Dedifferentiated amniotic fluid mesenchymal stem cell (primary cell): ENCODE results near the gene NOS3.

Experiments used
- DNase-seq: peaks from one replicate; pipeline ENCODE4 v3.0.0-alpha.2; 2016; ENCODE audit errors: extremely low spot score

NOS3 gene

DNA sequence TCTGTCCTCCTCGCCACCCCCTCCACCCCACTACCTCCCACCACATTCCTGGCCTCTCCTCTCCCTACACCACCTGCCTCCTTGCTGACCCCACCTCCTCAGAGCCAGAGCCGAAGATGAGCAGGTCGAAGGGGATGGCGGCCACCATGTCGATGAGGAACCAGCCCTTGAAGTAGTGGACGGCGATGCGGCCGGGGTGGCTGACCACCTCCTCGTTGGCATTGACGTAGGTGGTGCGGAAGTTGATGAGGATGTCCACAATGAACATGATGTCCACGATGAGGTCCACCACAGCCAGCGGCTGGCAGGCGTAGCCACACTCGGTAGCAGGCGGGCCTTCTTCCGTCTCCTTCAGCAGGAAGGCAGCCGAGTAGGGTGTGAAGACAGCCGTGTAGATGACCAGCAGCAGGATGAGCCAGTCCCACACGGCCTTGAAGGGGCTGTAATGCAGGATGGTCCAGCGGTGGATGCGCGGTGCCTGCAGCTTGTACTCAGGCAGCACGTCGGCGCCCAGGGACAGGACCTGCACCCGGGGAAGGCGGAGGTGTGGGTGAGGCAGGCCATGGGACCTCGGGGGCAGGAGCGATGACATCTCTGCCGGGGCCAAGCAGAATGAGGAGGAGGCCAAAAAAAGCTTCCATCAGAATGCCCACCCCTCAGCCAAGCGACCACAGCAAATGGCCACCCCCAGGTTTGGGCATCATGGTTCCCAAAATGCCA, 38.3 kb upstream of the NOS3 start:
- DNase-seq = no peak

DNA sequence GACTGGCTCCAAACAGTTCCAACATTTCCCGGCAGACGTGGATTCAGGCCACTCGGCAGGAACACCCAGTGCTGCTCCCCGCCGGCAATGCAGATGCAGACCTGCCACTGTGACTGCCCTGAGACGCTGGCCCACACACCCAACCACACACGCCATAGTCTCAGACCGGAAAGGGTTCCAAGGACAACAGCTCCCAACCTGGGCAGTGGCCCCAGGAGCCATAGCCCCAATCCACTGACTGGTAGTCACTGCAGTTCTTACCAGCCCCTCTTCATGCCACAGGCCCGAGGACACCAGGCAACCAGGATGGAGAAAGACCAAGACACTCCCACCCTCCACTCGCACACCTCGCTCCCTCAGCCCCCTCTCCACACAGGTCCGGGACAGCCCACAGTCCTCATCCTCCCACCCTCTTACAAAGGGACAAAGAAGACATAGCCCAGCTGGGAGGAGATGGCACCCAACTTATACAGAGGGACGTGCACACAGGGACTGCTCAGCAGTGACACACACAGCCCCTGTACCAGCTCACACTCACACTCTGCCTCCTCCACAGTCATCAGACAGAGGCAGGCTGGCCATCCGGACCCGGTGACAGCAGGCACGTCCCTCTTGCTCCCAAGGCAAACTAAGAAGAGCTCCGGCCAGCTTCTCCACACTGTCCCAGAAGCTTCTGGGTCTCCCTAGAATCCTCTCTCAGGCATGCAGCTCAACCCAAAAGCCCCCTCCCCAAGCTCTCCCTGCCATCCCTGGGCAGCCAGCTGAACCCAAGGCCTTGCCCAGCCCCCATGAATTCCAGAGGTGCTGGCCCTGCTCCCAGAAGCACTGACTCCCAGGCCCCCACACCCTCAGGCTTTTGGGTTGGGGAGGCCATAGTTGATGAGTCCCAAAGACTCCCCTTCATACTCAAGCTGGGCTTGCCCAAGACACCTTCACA, 37.5 kb upstream of the NOS3 start:
- no peak for DNase-seq

DNA sequence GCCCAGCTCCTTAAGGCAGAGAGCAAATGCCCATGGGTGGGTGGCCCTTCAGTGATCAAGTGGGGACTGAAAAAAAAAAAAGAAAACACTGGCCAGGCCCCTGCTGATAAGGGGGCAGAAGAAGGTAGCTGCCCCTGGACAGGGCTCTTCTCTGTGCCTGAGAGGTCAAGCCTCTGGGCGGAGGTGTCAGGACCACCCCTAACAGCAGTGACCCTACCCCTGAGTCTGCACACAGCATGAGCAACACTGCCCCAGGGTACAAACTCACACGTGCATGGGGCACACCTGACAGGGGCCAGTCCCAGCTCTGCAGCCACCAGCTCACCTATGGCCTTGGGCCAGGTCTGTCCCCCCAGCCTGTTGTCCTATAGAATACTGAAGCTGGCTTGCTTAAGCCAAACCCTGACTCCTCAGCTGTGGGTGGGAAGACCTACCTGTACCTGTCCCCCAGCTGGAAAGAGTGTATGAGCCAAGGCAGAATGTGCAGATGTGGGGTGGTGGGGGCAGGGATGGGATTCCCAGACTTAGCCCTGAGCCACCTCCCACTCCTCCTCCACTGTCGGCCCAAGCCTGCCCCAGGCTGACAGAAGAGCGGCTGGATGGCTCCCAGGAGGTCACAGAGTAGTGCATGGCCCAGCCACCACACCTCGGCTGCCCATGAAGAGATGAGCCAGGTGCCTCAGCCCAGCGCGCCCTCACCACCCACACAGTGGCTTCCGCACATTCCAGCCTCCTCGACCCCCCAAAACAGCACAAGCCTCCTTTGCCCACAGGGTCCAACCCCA, 36.4 kb upstream of the NOS3 start:
- no peak for DNase-seq

DNA sequence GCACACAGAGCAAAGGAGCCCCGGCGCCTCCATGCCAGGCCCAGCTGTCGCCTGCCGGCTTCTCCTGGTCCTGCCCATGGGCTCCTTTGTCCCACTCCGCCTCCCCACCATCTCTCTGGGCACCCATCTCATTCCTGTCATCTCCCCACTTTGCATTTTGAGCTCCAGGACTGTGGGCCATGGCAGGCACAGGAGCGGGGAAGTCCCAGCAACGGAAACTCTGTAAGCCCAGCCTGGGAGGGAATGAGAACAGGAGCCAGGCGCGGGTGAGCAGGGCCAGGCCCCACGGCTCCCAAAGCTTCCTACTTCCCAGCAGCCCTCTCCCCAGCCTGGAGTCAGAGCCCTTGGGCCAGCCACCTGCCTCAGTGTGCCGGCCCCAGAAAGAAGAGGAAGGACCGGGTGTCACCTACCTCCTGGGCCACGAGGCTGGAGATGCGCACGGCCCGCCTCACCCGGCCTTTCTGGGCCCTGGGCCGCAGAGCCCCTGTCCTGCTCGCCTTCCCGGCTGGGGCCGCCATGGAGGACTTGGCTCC, 35.8 kb upstream of the NOS3 start:
- no peak for DNase-seq

DNA sequence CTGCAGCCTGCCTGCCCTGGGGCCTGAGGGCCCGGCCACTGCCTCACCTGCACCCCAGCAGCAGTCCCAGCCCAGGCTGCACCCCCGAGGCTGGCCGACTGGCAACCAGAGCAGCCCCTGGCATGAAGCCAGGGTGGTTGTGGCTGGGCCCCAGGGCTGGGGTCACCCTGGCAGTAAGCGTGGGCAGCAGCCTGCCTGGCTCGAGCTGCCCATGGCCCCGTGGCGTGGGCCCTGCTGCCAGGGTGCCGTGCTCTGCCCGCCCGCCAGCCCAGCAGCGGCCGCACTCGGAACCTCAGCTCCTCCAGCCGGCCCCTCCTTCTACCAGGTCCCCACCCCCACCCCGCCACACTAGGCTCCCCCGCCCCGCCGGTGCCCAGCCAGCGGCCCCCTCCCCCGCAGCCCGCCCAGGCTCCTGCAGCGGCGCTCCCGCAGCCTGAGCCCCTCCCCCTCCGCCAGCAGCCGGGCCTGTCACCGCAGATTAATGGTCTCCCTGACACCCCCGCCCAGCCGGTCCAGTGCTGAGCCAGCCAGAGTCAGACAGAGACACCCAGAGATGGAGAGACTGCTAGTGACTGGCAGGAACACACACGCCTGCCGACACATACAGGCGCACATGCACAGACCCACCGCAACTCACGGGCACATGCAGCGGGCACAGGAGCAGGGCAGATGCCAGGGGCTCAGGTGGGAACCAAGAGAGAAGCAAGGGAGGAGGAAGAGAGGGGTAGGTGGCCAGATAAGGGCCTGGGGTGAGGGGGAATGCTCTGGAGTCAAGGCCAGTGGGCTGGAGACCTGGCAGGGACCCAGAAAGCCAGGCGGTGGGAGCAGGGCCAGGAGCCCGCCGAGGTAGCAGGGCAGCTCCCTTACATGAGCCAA, 35.1 kb upstream of the NOS3 start:
- no peak for DNase-seq

DNA sequence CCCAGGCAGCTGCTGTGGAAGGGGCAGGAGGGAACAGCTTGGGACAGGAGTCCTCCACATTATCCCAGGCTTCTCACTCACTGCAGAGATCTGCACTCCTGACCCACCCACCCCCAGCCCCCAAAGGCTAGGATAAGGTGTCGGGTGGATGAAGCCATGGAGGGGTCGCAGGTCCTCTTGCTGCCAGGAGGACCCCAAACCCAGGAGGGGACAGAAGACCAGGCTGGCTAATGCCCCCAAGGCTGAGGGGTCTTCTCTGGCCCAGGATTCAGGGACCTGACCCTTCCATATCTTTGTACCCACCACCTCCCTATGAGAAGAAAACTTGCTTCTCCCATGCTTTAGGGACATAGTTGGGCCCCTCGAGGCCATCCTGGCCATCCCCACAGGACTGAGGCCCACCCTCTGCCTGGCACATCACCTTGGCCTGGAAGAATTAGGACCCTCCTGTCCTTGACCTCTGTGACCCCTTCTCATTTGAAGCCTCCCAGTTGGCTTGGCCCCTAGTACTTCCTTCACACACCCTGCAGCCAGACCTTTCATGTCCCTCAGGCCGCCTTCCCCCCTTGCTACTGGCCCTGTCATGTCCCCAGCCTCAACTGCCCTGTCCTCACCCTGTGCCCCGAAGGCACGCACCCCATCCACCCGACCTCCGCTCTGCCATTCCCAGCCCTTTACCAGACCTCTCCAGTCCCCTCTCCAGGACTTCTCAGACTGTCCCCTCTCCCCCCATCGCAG, 34.3 kb upstream of the NOS3 start:
- no peak for DNase-seq

DNA sequence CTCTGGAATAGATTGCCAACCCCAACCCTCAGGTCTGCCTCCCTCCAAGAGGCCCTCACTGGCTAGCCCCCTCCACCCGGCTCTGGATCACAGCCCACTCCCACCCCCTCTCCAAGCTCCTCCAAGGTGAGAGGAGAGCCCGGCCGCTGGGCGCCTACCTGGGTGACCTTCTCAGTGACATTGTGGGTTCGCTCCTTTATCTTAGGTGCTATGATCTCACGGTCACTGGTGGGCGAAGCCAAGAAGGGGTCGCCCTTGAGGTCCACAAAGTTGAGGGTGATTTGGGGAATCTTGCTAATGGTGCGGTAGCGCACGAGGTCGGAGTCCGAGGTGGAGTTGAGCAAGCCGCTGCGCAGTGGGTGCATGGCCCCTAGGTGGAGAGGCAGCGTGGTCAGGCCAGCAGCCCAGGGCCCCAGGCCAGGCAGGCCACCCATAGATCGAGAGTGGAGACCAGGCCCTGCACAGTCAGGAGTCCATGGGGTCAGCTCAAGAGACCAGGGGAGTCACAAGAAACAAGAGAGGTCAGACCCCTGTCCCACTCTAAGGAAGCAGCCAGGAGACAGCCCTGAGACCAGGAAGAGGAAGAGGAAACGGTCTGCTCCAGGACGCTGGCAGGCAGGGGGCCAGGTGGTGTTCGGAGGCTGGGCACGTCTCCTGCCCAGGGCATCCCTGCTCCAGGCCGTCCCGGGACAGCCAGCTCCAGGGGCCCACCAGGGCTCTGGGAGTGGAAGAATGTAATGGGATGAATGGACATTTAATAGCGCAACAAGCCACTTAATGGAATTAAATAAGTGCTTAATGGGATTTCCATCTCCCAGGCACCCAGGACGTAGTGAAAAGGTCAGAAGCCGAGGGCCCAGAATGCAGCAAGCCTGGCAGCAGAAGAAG, 33.4 kb upstream of the NOS3 start:
- no peak for DNase-seq

DNA sequence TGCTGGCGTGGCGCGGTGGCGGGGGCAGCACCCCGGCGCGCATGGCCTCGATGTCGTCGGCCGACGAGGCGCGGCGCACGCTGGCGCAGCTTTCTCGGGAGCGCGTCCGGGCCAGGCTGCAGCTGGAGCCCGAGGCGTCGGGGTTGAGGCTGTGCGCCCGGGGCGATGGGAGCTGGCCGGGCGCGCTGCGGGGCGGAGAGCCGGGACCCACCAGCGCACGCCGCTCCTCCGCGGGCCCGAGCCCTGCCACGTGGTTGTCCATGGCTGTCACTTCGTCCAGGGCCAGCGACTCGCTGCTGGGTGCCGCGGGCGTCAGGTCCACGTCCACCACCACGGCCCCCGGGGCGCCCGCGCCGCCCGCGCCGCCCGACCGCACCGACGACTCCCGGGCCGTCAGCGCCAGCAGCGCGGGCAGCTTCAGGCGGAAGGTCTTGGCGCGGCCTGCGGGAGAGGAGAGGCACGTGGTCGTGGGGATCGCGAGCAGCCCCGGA, 32.7 kb upstream of the NOS3 start:
- DNase-seq = no peak

DNA sequence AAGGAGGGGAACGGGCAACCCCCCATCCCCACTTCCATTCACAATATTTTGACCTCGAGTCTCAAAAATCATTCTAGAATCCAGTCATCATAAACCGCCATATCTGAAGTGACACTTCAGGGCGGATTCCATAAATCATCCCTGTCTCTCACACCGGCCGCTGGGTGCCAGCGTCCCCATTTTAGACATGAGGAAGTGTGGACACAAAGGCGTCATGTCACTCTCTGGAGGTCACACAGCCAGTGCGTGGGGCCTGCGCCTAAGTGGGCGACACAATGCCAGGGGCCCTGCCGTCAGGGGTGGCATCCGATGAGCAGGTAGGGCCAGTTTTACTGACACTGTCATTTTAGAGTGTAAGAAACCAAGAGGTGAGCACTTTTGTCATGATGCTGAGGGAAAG, 32.2 kb upstream of the NOS3 start:
- no peak for DNase-seq

DNA sequence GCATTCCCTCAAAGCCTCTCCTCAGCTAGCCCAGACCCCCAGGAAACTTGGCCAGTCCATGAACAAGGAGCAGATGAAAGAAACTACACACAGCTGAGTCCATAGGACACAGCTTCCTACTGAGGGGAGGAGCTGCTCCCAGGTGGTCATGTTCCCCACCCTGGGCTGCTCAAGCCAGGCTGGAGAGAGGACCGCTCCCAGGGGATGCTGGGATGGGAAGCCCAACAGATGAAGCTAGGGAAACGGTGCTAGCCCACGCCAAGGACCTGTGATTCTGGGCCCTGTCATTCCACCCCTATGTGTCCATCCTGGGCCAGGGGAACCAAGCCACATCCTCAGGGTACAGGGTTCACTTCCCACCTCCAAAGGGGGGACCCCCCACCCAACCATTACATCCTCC, 31.7 kb upstream of the NOS3 start:
- DNase-seq = no peak

DNA sequence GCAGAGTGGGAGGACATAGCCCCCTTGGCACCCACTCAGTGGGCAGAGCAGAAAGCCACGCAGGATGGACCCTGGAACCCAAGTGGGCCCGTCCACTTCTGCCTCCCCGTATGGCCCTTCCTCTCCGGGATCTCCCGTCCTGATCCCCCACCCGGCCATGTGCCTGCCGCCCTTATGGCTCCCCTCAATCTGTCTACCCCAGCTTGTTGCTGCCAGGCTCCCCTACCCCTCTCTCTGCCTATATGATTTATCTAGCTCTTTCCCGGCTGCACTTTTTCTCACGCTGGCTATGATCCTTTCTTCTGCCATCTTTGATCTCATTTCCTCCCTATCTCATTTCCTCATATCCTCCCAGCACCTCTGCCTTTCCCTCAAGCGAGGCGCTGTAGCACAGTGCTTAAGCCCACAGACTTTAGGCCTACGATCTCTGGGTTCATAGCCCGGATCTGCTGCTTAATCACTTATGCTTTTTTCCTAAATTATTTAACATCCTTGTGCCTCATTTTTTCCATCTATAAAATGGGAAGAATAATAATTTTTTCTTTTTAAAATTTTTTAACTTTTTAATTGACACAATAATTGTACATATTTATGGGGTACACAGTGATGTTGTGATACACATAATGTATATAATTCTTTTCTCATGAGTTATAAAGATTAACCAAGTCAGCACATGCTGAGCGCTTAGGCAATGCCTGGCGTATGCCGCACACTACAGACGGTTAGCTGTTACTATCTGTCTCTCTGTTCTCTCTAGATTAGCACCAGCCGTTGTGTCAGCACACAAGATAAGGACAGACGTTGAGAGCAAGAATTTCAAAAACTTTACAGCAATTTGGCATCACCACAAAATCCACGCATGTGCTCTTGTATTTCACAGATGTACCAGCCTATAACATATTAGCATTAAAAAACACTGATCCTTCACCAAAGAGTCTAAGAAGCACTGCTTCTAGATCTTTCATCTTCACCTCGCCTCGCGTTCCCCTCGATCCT, 30.8 kb upstream of the NOS3 start:
- no peak for DNase-seq

DNA sequence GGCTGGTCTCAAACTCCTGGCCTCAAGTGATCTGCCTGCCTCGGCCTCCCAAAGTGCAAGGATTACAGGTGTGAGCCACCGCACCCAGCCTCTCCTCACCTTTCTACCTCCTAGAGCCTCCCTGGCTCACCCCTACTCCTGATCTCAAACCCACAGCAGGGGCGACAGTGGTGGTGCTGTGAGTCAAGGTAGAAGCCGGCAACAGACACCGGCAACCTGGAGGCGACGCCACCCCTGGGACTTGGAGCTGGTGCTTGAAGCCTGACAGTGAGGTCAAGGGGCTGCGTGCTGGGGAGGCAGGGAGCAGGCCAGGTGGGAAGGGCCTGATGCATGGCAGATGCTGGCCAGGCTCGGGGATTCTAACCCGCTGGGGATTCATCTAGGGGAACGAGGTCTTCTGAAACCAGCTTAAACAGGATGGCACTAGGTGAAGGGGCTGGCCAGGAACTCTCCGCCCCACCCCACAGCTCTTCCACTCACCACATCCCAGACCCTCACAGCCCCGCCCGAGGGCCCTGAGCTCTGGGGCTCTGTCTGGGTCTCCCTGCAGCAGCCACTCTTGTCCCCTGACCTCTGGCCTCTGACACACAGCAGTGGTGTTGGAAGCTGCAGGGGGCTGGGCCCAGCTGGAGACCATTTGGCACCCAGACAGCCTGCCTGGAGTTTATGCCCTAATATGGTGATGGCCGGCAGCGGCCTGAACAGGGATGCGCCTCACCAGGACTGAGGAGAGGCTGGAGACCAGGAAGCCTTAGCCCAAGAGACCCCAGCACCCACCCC, 29.1 kb upstream of the NOS3 start:
- DNase-seq = no peak

DNA sequence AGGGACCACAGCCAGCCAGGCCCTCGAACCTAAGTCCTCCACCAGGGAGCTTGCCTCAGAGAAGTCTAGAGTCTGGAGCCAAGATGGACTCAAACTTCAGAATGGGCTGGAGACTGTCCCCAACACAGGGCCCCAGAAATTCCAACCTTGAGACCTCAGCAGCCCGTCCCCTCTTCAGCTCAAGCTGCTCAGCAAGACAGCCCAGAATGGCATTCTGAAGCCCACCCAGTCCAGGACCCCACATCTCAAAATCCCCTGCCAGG, 28.6 kb upstream of the NOS3 start:
- DNase-seq = no peak

DNA sequence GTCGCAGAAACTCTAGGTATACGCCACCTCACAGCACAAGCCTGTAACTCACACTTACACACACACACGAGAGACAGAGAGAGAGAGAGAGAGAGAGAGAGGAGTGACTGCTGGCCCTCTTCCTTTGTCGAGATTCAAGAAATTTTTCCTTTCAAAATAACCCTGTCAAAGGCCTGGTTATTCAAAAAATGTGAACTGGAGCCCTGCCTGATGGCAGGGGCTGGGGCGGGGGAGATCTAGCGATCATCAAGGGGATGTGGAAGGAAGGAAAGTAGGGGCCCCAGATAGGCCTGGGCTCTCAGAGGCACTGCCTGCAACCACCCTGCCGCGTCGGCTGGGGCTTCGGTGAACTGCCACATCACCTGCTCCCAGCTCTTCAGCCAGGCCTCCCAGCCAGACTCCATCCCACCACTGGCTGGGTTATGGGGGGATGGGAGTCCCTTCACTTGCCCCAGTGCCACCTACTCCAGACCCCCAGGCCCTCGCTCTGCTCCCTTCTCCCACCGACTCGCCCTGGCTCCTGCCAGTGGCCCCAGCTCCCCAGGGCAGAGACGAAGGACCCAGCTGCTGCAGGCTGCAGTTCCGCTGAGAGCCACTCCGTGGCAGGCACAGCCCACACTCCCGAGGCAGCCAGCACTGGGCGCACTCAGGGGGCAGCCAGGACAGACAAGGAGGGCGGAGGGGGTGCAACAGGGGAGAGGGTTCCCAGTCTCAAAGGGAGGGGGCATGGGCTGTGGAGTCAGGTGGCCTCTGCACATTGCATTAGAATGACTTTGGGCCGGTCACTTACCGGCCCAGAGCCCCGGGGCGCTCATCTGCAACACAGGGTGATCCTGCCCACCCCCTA, 28.0 kb upstream of the NOS3 start:
- DNase-seq = no peak

DNA sequence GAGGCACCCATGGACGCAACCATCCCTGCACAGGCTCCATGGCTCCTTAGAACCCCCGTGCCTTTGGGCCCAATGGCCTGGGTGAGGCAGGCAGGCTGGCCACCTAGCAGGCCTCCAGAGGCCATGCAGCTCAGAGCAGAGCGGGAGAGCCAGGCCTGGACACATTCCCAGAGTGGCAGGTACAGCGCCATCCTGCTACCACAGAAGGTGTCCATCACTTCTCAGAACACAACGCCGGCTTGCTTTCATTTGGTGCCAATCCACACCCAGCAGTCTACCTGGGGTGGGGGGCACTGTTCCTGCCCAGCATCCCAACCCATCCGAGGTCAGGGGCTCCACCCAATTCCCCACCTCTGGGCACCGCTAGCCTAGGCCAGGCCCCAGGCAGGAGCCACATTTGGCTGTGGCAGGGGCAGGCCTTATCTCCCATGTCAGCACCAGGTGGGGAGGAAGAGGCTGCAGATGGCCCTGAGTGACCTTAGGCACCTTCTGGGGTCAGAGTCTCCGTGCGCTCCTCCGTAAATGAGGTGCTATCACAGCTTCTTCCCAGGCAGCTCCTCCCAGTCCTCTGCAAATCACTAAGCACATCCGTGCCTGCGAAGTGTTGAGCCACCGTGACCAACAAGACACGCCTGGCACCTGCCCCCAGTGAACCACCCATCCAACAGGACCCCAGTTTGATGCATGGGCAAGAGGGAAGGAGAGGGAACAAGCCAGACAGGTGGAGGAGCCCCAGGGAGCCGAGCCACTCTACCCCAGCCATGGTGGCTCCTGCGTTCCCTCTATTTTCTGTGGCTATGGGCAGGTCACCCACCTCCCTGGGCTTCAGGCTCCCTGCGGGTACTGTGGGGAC, 26.9 kb upstream of the NOS3 start:
- DNase-seq = no peak
